HCT116 (cell line): ENCODE measurements around the gene LONRF3.

ENCODE experiments used
- CTCF ChIP-seq, 3 experiments: fragments of 200-600 bp in 1 of 3; sonication (generic) in 1 of 3; IDR thresholded peaks in 2 of 3; conservative IDR thresholded peaks in 1 of 3; 2 replicates each; pipeline ENCODE4 v1.5.1; 2012 to 2017; ENCODE audit warnings: low read depth in 2 of 3, low read length in 2 of 3, antibody characterized with exemption in 1 of 3, borderline replicate concordance in 1 of 3, control low read depth in 1 of 3, mild to moderate bottlenecking in 1 of 3, mixed read lengths in 1 of 3, mixed run types in 1 of 3, moderate library complexity in 1 of 3; ENCODE audit not compliant: insufficient read depth in 1 of 3
- EZH2phosphoT487 ChIP-seq: fragments of 200-600 bp; IDR thresholded peaks from 2 replicates; pipeline ENCODE4 v1.6.1; 2018; ENCODE audit warnings: antibody characterized with exemption, borderline replicate concordance
- POLR2A ChIP-seq: IDR thresholded peaks from 2 replicates; pipeline ENCODE4 v1.7.0; 2011; ENCODE audit warnings: borderline replicate concordance; ENCODE audit not compliant: insufficient read depth, insufficient read length; ENCODE audit errors: extremely low read depth

- TF ChIP-seq EZH2phosphoT487 (no peak), POLR2A (no peak), CTCF (IDR thresholded peaks at IDR 0.05 in 2 of 3, conservative IDR thresholded peaks at IDR 0.05 in 1 of 3; ENCODE audit: borderline replicate concordance in 1 of 3, insufficient read depth in 1 of 3, low read depth in 2 of 3, low read length in 2 of 3) (no peak)
Observed at GRCh38 chrX:118988911-118989310, 14.5 kb downstream of the LONRF3 start.
